Vagina (tissue), 2 donors: Measurements from ENCODE around the gene NUP153.

Experiments used
- POLR2A ChIP-seq, 2 donors: fragments of 450-650 bp; IDR thresholded peaks; one replicate each; pipeline ENCODE4 v1.6.1; 2017; ENCODE audit warnings: antibody characterized with exemption in 2 of 2, mild to moderate bottlenecking in 2 of 2, moderate library complexity in 2 of 2
- POLR2AphosphoS5 ChIP-seq, 2 donors: sonication (generic); formaldehyde crosslinking; IDR thresholded peaks; one replicate each; pipeline ENCODE4 v1.9.0; 2017; ENCODE audit warnings: antibody characterized with exemption in 2 of 2, mild to moderate bottlenecking in 2 of 2, low read depth in 1 of 2; ENCODE audit not compliant: insufficient read depth in 1 of 2
- TF ChIP-seq, protein P1 (sequence below), 3 experiments: fragments of 450-650 bp in 2 of 3; fragments of 200-600 bp in 1 of 3; sonication (generic) in 1 of 3; IDR thresholded peaks; one replicate each; pipeline ENCODE4 v1.5.1; 2017 to 2019; ENCODE audit warnings: antibody characterized with exemption in 3 of 3, mild to moderate bottlenecking in 2 of 3, moderate library complexity in 2 of 3

DNA sequence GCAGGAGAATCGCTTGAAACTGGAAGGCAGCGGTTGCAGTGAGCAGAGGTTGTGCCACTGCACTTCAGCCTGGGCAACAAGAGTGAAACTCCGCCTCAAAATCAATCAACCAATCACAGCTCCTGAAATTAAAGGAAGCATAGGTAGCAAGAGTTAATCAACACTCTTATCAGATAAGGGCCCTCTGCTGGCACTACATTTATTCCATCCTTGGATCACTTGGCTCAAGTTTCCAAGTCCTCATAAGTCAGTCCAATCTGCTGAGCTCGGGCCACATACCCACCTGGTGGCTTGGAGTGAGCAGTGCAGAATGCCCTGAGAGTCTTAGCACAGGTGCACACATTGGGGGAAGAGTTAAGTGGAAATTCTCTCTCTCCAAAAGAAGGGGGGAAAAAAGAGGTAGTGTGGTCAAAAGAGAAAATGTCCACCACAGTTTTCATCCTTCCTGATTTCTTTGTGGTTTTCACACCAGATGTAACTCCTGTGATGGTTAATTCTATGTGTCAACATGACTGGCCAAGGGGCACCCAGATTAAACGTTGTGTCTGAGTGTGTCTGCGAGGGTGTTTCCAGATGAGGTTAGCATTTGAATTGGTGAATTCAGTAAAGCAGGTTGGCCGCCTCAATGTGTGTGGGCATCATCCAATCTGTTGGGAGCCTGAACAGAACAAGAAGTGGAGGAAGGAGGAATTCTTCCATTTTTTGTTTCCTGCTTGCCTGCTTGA, 120.8 kb downstream of the NUP153 start:
- TF ChIP-seq, protein P1, sequence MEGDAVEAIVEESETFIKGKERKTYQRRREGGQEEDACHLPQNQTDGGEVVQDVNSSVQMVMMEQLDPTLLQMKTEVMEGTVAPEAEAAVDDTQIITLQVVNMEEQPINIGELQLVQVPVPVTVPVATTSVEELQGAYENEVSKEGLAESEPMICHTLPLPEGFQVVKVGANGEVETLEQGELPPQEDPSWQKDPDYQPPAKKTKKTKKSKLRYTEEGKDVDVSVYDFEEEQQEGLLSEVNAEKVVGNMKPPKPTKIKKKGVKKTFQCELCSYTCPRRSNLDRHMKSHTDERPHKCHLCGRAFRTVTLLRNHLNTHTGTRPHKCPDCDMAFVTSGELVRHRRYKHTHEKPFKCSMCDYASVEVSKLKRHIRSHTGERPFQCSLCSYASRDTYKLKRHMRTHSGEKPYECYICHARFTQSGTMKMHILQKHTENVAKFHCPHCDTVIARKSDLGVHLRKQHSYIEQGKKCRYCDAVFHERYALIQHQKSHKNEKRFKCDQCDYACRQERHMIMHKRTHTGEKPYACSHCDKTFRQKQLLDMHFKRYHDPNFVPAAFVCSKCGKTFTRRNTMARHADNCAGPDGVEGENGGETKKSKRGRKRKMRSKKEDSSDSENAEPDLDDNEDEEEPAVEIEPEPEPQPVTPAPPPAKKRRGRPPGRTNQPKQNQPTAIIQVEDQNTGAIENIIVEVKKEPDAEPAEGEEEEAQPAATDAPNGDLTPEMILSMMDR (IDR thresholded peaks at IDR 0.05) = no peak
- no peak for TF ChIP-seq POLR2AphosphoS5 (IDR thresholded peaks at IDR 0.05; ENCODE audit: insufficient read depth in 1 of 2, low read depth in 1 of 2)
- TF ChIP-seq POLR2A (IDR thresholded peaks at IDR 0.05) = no peak
